Measurements from ENCODE around the gene CD4.

DNA sequence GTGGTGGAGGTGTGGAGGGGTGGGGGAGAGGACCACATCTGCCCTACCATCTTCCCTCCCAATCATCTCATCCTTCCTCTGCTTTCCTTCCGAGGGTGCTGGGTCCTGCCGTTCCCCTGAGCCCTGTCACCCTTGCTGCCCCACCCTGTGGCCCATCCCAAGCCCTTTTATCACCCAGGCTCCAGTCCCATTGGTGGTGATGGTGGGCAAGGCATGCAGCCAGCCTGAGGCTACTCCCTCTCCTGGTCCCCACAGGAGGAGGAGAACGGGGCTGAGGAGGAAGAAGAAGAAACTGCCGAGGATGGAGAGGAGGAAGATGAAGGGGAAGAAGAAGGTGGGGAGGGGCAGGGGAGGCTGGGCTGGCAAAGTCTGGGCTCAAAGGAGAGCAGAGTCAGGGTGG lies 19.7 kb upstream of the CD4 start:
- TF ChIP-seq POLR2A (IDR thresholded peaks at IDR 0.05) = no peak
- no peak for TF ChIP-seq CTCF (IDR thresholded peaks at IDR 0.05)

All from adrenal gland (tissue), 5 donors.